PC-9 (cell line): ENCODE data around the gene ACSM2B.
"Not testable (repeated sequence)": the region's sequence is repeated elsewhere in the genome, so short reads cannot be mapped to it uniquely, and the experiment has no call there.

Source experiments
- EZH2 ChIP-seq: fragments of 200-600 bp; sonication (generic); IDR thresholded peaks from 2 replicates; pipeline ENCODE4 v1.8.0; 2017; ENCODE audit warnings: antibody characterized with exemption, low read depth
- TF ChIP-seq, protein P1 (sequence below): fragments of 200-600 bp; sonication (generic); conservative IDR thresholded peaks from 2 replicates; pipeline ENCODE4 v1.6.1; 2017; ENCODE audit warnings: mixed run types, antibody characterized with exemption, mild to moderate bottlenecking, moderate library complexity

DNA sequence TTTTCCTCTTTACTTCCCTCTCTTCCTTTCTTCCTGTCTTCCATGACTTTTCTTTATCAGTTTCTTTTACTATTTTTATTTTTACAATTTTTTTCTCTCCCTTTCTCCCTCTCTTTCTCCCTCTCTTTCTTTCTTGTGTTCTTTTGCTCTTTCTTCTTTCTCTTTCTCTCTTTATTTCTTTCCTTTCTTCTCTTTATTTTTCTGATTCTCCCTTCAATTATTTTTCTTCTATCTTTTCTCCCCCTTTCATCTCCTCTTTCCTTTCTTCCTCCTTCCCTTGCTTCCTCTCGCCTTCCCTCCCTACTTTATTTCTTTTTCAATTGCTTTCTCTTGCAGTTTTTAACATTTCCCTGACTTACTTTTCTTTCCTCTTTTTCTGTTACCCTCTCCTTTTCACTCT, 39.5 kb downstream of the ACSM2B start:
- TF ChIP-seq, protein P1, sequence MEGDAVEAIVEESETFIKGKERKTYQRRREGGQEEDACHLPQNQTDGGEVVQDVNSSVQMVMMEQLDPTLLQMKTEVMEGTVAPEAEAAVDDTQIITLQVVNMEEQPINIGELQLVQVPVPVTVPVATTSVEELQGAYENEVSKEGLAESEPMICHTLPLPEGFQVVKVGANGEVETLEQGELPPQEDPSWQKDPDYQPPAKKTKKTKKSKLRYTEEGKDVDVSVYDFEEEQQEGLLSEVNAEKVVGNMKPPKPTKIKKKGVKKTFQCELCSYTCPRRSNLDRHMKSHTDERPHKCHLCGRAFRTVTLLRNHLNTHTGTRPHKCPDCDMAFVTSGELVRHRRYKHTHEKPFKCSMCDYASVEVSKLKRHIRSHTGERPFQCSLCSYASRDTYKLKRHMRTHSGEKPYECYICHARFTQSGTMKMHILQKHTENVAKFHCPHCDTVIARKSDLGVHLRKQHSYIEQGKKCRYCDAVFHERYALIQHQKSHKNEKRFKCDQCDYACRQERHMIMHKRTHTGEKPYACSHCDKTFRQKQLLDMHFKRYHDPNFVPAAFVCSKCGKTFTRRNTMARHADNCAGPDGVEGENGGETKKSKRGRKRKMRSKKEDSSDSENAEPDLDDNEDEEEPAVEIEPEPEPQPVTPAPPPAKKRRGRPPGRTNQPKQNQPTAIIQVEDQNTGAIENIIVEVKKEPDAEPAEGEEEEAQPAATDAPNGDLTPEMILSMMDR = not testable (repeated sequence)
- TF ChIP-seq EZH2 = not testable (repeated sequence)
